Spleen (tissue), 7 donors: ENCODE data around the gene TOMT.

ENCODE experiments used
- POLR2A ChIP-seq, 3 donors: fragments of 450-650 bp; IDR thresholded peaks; one replicate each; pipeline ENCODE4 v1.5.1; 2017; ENCODE audit warnings: antibody characterized with exemption in 3 of 3, mild to moderate bottlenecking in 1 of 3
- TF ChIP-seq, protein P1 (sequence below), 11 experiments: fragments of 200-600 bp in 7 of 11; fragments of 450-650 bp in 4 of 11; sonication (generic) in 4 of 11; IDR thresholded peaks in 8 of 11; conservative IDR thresholded peaks in 3 of 11; 1 replicate in 7 of 11; 2 replicates in 4 of 11; pipeline versions ENCODE4 v1.4.0 to v1.8.0; 2016 to 2021; ENCODE audit warnings: antibody characterized with exemption in 11 of 11, inconsistent platforms in 4 of 11, mild to moderate bottlenecking in 1 of 11
- donor health status: DM: no; HTN: no; CAD: no; lungs with moderate emphysema.
- donor health status: DM: no; HTN: no; CAD: no.
- donor health status: DM: no; HTN: no; CAD: no.

DNA sequence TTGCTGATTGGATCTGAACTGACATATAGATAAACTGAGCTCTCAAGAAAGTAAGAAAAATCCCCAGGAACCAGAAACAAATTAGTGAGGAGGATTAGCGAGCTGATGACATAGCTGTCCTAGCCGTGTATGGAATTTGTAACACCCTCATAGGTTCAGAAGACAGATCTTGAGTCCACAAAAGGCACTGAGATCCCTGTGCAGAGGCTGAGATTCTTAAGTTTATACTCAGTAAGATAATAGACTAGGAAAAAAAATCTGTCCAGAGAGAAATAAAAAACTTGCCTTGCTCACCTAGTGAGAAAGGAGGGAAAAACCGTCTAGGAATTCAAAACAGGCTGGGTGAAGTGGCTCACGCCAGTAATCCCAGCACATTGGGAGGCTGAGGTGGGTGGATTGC, 30.0 kb upstream of the TOMT start:
- no peak for TF ChIP-seq POLR2A (IDR thresholded peaks at IDR 0.05)
- TF ChIP-seq, protein P1, sequence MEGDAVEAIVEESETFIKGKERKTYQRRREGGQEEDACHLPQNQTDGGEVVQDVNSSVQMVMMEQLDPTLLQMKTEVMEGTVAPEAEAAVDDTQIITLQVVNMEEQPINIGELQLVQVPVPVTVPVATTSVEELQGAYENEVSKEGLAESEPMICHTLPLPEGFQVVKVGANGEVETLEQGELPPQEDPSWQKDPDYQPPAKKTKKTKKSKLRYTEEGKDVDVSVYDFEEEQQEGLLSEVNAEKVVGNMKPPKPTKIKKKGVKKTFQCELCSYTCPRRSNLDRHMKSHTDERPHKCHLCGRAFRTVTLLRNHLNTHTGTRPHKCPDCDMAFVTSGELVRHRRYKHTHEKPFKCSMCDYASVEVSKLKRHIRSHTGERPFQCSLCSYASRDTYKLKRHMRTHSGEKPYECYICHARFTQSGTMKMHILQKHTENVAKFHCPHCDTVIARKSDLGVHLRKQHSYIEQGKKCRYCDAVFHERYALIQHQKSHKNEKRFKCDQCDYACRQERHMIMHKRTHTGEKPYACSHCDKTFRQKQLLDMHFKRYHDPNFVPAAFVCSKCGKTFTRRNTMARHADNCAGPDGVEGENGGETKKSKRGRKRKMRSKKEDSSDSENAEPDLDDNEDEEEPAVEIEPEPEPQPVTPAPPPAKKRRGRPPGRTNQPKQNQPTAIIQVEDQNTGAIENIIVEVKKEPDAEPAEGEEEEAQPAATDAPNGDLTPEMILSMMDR (IDR thresholded peaks at IDR 0.05 in 8 of 11, conservative IDR thresholded peaks at IDR 0.05 in 3 of 11): no peak
